DOHH2 (cell line): ENCODE measurements around the gene TJAP1.

Experiments used
- H3F3A ChIP-seq: fragments of 200-600 bp; sonication (generic), shearing (Covaris generic); 2 replicates; pipeline ENCODE4 v1.6.0; 2016; ENCODE audit warnings: antibody characterized with exemption, mild to moderate bottlenecking; ENCODE audit not compliant: control insufficient read depth, insufficient read depth
- H3K27ac ChIP-seq: fragments of 200-600 bp; sonication (generic); 2 replicates; pipeline ENCODE4 v1.5.1; 2014; ENCODE audit warnings: low read depth, mild to moderate bottlenecking, low read length, moderate library complexity
- H3K27me3 ChIP-seq: fragments of 200-600 bp; sonication (generic); 2 replicates; pipeline ENCODE4 v1.6.1; 2014; ENCODE audit warnings: mild to moderate bottlenecking, low read length, mixed read lengths; ENCODE audit not compliant: control insufficient read depth
- H3K36me3 ChIP-seq: fragments of 200-600 bp; sonication (generic); 2 replicates; pipeline ENCODE4 v1.6.1; 2014; ENCODE audit warnings: mild to moderate bottlenecking, low read length, moderate library complexity, mixed read lengths; ENCODE audit not compliant: control insufficient read depth
- H3K4me1 ChIP-seq: fragments of 200-600 bp; sonication (generic); 2 replicates; pipeline ENCODE4 v1.6.1; 2014; ENCODE audit warnings: mild to moderate bottlenecking, low read length, mixed read lengths; ENCODE audit not compliant: control insufficient read depth
- H3K4me2 ChIP-seq: fragments of 200-600 bp; sonication (generic); 2 replicates; pipeline ENCODE4 v1.6.0; 2014; ENCODE audit warnings: mild to moderate bottlenecking, low read length, moderate library complexity
- H3K4me3 ChIP-seq: fragments of 200-600 bp; sonication (generic); 2 replicates; pipeline ENCODE4 v1.5.1; 2014; ENCODE audit warnings: mild to moderate bottlenecking, low read length, mixed read lengths
- H3K79me2 ChIP-seq: fragments of 200-600 bp; sonication (generic); 2 replicates; pipeline ENCODE4 v1.6.1; 2014; ENCODE audit warnings: mild to moderate bottlenecking, low read length, mixed read lengths; ENCODE audit not compliant: control insufficient read depth
- H3K9me2 ChIP-seq: fragments of 200-600 bp; sonication (generic); replicated peaks from 2 replicates; pipeline ENCODE4 v1.6.1; 2014; ENCODE audit warnings: mild to moderate bottlenecking, low read length, mixed read lengths; ENCODE audit not compliant: control insufficient read depth
- H3K9me3 ChIP-seq: fragments of 200-600 bp; sonication (generic); 2 replicates; pipeline ENCODE4 v1.6.1; 2014; ENCODE audit warnings: antibody characterized with exemption, low read length, mixed read lengths; ENCODE audit not compliant: control insufficient read depth, insufficient read depth
- H4K20me1 ChIP-seq: fragments of 200-600 bp; sonication (generic); 2 replicates; pipeline ENCODE4 v1.6.0; 2014; ENCODE audit warnings: low read depth, mild to moderate bottlenecking, antibody characterized with exemption, low read length, moderate library complexity; ENCODE audit not compliant: control insufficient read depth, insufficient read depth
- CTCF ChIP-seq: fragments of 200-600 bp; sonication (generic); IDR thresholded peaks from one replicate; pipeline ENCODE4 v1.5.1; 2014; ENCODE audit warnings: antibody characterized with exemption, mild to moderate bottlenecking, low read depth, low read length; ENCODE audit not compliant: poor library complexity, severe bottlenecking
- EZH2phosphoT487 ChIP-seq: fragments of 200-600 bp; sonication (generic); IDR thresholded peaks from 2 replicates; pipeline ENCODE4 v1.6.1; 2017; ENCODE audit warnings: borderline replicate concordance, mild to moderate bottlenecking, antibody characterized with exemption, low read length, moderate library complexity, mixed read lengths

TJAP1 gene

GRCh38 chr6:43488667-43489276 lies 11.4 kb downstream of the TJAP1 start:
- H3K9me2 ChIP-seq, result no peaks in the 10 kb centered on the region
- no peaks in the 10 kb centered on the region for H3K36me3 ChIP-seq
- no peaks in the 10 kb centered on the region for H3K27me3 ChIP-seq
- H3F3A ChIP-seq, result no peaks in the 10 kb centered on the region
- H3K4me2 ChIP-seq, result no peak overlapping the region
- H4K20me1 ChIP-seq, result no peaks in the 10 kb centered on the region
- TF ChIP-seq EZH2phosphoT487, result no peak
- TF ChIP-seq CTCF, result no peak
- no peak overlapping the region for H3K4me3 ChIP-seq
- H3K4me1 ChIP-seq, result no peaks in the 10 kb centered on the region
- no peaks in the 10 kb centered on the region for H3K9me3 ChIP-seq
- H3K79me2 ChIP-seq, result peaks cover 22% of the 10 kb centered on the region
- no peak overlapping the region for H3K27ac ChIP-seq

- Histone ChIP-seq H3K27ac (no peak overlapping the region), H3K79me2 (peaks cover 22% of the 10 kb centered on the region), H3K9me3 (no peaks in the 10 kb centered on the region), H3K9me2 (no peaks in the 10 kb centered on the region), H3K4me1 (no peaks in the 10 kb centered on the region), H3K27me3 (no peaks in the 10 kb centered on the region), H3K4me2 (no peak overlapping the region), H4K20me1 (no peaks in the 10 kb centered on the region), H3F3A (no peaks in the 10 kb centered on the region), H3K36me3 (no peaks in the 10 kb centered on the region), H3K4me3 (no peak overlapping the region)
- TF ChIP-seq CTCF (no peak), EZH2phosphoT487 (no peak)
These were observed 12.1 kb downstream of the TJAP1 start for GRCh38 chr6:43489277-43490072.

- H3K27ac ChIP-seq, result no peak overlapping the region
These were observed 13.2 kb downstream of the TJAP1 start for GRCh38 chr6:43490523-43490939.

More at GRCh38 chr6:43490523-43490939, 13.2 kb downstream of the TJAP1 start:
- Histone ChIP-seq H3K27me3 (no peaks in the 10 kb centered on the region), H3F3A (no peaks in the 10 kb centered on the region), H3K9me2 (no peaks in the 10 kb centered on the region), H4K20me1 (no peaks in the 10 kb centered on the region), H3K9me3 (no peaks in the 10 kb centered on the region), H3K4me3 (no peak overlapping the region), H3K36me3 (no peaks in the 10 kb centered on the region), H3K4me1 (no peaks in the 10 kb centered on the region), H3K4me2 (no peak overlapping the region), H3K79me2 (peaks cover 17% of the 10 kb centered on the region)
- TF ChIP-seq CTCF, result no peak
- TF ChIP-seq EZH2phosphoT487, result no peak
